ENCODE measurements around the gene WBP1L.

Gene WBP1L

DNA sequence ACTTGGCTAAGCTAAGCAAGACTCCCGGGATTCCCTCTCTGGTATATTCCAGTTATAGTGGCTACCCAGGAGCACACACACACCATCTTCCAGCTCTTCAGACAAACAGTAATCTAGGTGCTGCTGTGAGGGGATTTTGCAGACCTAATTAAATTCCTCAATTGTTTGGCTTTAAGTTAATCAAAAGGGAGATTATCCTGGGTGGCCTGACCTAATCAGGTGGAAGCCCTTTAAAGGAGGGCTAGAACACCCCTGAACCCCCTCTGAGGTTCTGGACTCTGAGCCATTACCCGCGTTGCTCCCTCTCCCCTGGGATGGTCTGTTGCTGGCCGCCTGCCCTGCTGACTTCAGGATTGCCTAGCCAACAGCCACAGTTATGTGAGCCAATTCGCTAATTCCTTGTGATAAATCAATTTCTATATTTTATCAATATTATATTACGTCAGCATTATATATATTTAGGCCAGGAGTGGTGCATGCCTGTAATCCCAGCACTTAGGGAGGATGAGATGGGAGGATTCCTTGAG, 22.9 kb upstream of the WBP1L start:
- no peak for TF ChIP-seq CTCF (IDR thresholded peaks at IDR 0.05; ENCODE audit: control insufficient read depth, extremely low read depth, insufficient read depth)
- DNase-seq (ENCODE audit: low read depth): no peak
- H3K4me3 ChIP-seq (ENCODE audit: low read depth, low read length): no peak overlapping the region

GRCh38 chr10:102721954-102722353, 21.8 kb upstream of the WBP1L start:
- H3K4me3 ChIP-seq (ENCODE audit: low read depth, low read length): no peak overlapping the region
- no peak for DNase-seq (ENCODE audit: low read depth)
- TF ChIP-seq CTCF (IDR thresholded peaks at IDR 0.05; ENCODE audit: control insufficient read depth, extremely low read depth, insufficient read depth): no peak

DNA sequence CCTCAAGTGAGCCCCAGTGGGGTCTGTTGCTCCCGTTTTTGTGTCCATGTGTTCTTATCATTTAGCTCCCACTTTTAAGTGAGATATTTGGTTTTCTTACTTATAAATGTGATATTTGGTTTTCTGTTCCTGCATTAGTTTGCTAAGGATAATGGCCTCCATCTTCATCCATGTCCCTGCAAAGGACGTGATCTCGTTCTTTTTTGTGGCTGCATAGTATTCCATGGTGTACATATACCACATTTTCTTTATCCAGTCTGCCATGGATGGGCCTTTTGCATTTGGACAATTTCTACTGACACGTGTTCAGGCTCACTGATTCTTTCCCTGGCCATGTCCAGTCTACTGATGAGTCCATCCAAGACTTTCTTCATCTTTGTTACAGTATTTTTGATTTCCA, 19.8 kb upstream of the WBP1L start:
- TF ChIP-seq CTCF (IDR thresholded peaks at IDR 0.05; ENCODE audit: control insufficient read depth, extremely low read depth, insufficient read depth): no peak
- H3K4me3 ChIP-seq (ENCODE audit: low read depth, low read length): no peak overlapping the region
- DNase-seq (ENCODE audit: low read depth): no peak

DNA sequence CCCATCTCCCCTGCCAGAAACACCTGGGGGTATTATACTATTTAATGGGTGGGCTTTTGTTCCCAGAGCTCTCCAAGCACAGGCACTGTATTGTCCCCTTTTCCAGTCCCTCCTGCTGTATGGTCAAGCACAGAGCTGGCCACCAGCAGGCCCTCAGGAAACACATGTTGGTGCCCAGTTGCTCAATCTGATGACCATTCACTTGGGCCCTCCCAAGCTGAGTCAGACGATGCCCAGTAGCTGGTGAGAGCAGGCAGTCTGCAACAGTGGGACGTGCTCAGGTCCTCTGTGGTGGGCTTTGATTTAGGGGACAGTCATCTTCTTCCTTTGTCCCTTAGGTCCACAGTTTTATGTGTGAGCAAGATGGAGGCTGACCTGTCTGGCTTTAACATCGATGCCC, 17.5 kb upstream of the WBP1L start:
- no peak for DNase-seq (ENCODE audit: low read depth)
- no peak for TF ChIP-seq CTCF (IDR thresholded peaks at IDR 0.05; ENCODE audit: control insufficient read depth, extremely low read depth, insufficient read depth)
- H3K4me3 ChIP-seq (ENCODE audit: low read depth, low read length): no peak overlapping the region

- no peak for DNase-seq (ENCODE audit: low read depth)
- no peak overlapping the region for H3K4me3 ChIP-seq (ENCODE audit: low read depth, low read length)
- TF ChIP-seq CTCF (IDR thresholded peaks at IDR 0.05; ENCODE audit: control insufficient read depth, extremely low read depth, insufficient read depth): no peak
Observed at GRCh38 chr10:102727037-102727818, 16.5 kb upstream of the WBP1L start.

DNA sequence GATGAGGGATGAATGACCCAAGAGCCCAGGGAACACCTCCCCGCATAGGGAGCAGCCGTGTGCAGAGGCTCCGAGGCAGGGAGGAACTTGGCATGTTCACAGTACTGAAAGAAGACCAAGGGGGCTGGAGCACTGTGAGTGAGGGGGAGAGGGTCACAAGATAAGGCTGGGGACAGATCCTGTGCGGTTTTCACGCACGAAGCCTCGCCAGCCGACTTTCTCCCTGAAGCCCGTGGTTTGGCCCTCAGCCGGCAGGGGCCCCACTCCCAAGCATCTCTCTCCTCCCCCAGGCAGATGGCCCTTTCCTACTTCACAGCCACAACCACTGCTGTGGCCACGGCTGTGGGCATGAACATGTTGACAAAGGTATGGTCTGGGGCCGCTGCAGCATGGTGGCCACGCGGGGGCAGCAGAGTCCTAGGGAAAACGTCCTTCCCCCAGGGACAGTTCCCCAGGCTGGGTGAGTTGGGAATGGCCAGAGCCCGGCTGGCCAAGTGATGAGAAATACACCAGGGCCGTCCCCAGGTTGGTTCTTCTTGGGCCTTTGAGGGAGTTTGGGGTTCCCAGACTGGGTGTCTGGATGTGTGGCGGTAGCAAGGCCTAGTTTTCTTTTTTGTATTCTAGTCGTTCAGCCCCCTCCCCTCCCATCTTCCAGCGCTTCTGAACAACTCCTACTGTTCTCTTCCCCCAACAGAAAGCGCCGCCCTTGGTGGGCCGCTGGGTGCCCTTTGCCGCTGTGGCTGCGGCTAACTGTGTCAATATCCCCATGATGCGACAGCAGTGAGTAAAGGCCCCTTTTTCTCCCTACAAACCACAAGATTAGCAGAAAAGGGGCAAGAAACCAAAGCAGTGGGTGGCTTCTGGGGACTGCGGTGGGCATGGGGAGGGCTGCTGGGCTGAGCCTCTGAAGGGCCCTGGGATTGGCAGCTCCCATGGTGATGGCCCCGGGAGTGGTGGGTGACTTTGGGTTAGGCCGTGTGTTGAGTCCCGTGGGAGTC, 14.4 kb upstream of the WBP1L start:
- H3K4me3 ChIP-seq (ENCODE audit: low read depth, low read length): no peak overlapping the region
- DNase-seq (ENCODE audit: low read depth): no peak
- peak; percentile 98 for TF ChIP-seq CTCF (IDR thresholded peaks at IDR 0.05; ENCODE audit: control insufficient read depth, extremely low read depth, insufficient read depth)
